Nasal cavity respiratory epithelium epithelial cell of viscerocranial mucosa (primary cell): ENCODE results near the gene SMIM26. TPM values are rescaled to one million over a fixed set of nuclear protein-coding genes. Genes with fewer than 3 reads are reported as not detected.

Source experiments
- total RNA-seq: library from RNA; depleted of rRNA; stranded (reverse); fragments of >200 nt; gene quantifications from 2 replicates; pipeline ENCODE4 v1.2.3, GENCODE V29; 2014

SMIM26 gene, protein sequence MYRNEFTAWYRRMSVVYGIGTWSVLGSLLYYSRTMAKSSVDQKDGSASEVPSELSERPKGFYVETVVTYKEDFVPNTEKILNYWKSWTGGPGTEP
- total RNA-seq, result 47.8 and 112 TPM in 2 replicates

DNA sequence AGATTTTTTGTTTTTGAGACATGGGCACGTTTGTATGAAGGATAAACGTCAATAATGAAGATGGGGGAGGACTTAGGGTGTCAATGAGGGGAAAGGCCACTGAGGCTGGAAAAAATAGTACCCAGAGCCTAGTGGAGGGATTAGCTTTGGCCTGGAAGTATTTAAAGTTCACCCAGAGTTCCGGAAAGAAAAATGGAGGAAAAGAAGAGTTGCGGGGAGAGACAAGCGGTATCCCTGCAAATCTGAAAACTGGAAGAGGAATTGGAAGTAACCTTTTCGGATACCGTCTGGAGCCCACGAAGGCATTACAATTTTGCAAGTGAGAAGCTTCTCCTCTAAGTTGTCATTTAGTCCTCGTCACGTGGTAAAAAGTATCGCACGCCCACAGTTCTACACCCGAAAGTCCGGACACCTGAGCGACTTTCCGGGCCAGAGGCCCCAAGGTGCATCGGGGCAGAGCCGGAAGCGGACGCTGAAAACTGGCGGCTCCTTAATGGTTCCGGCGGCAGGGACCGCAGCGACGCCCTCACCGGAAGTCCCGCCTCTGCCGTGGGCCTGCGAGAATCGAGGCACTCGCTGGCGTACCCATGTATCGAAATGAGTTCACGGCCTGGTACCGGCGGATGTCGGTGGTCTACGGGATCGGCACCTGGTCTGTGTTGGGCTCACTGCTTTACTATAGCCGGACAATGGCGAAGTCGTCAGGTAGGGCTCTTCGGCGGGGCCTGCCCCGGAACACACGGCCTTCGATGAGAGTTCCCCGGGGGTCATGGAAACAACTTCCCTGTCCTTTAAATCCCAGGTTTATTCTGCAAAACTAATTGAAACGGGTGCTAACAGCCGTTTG is at the start of gene SMIM26:
Gene SMIM26, plus strand, starts transcription at position 541 of the 847 bp plus-strand sequence. Its CDS starts 47 bp downstream, at position 588.

DNA sequence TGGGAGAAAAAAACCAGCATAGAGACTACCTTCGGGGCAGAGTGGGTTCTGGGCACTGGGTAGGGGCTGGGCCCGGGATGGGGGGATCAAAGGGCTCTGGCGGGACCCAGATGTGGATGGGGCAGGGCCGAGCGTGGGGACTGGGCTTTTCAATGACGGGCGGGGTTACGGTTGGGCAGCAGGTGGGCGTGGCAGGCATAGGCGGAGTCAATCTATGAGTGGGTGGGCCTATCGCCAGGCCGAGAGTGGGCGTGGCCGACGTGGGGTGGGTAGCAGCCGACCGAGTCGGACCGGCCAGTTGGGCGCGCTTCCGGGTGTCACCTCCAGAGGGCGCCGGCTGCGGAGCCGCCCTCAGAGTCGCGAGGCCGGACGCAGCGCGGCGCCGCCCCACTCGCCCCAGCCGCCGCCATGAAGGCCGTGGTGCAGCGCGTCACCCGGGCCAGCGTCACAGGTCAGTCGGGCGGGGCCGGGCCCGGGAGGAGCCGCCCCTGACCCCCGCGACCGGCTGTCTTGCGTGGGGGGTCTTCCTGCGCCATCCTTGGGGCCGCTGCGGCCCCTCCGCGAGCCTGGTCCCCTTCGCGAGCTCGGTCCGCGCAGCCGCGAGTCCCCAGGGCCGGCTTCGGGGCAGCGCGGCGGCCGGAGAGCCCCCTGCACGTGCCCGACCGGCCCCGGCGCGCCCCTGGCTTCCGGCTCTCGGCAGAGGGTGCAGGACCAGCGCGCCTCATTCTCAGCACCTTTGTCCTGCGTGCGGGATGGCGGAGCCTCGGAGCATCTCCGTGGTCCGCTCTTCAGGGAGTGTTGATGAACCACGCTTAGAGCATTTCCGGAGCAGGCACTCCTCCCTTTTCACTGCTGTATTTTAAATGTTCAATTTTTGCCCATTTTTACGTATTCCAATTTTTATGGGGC is 20.7 kb downstream of the SMIM26 start, which contains the start of gene DTD1:
Gene DTD1, plus strand, starts transcription at position 390 of the 909 bp plus-strand sequence. Its CDS starts 19 bp downstream, at position 409.

Other genes starting within 250 kb of the SMIM26 start
- 0.68 and 1.4 TPM in 2 replicates for gene DZANK1, start 100.4 kb upstream of the SMIM26 start, total RNA-seq
- gene POLR3F, start 100.0 kb upstream of the SMIM26 start, total RNA-seq, result 11.0 and 11.6 TPM in 2 replicates
- gene RBBP9, start 70.2 kb upstream of the SMIM26 start, total RNA-seq, result 16.2 and 16.4 TPM in 2 replicates
- 90.6 and 170 TPM in 2 replicates for gene SEC23B, start 59.5 kb upstream of the SMIM26 start, total RNA-seq
- 83.2 and 137 TPM in 2 replicates for gene DTD1, start 20.6 kb downstream of the SMIM26 start, total RNA-seq
- gene SCP2D1, start 246.4 kb downstream of the SMIM26 start, total RNA-seq, result not detected in 2 replicates